ENCODE results near the gene METTL4.
A peak's percentile ranks its signal among the peaks of the same experiment; 100 is the strongest.

Gene METTL4

GRCh38 chr18:2557536-2557935 is 13.8 kb downstream of the METTL4 start:
- DNase-seq: no peak

GRCh38 chr18:2555895-2556294 is 15.4 kb downstream of the METTL4 start:
- no peak for DNase-seq

- no peak for DNase-seq
These were observed 16.6 kb downstream of the METTL4 start for GRCh38 chr18:2554696-2555095.

GRCh38 chr18:2551425-2551824 is 19.9 kb downstream of the METTL4 start:
- DNase-seq: no peak

GRCh38 chr18:2549462-2549861 is 21.8 kb downstream of the METTL4 start:
- DNase-seq: no peak

- peak; percentile 81 for DNase-seq
These were observed 23.7 kb downstream of the METTL4 start for GRCh38 chr18:2547477-2548087.

- DNase-seq: no peak
These were observed 26.1 kb downstream of the METTL4 start for GRCh38 chr18:2545155-2545554.

GRCh38 chr18:2541925-2542563 is 29.3 kb downstream of the METTL4 start:
- DNase-seq: peak; percentile 75

GRCh38 chr18:2540575-2540974 is 30.7 kb downstream of the METTL4 start:
- DNase-seq: no peak

- DNase-seq: no peak
These were observed 32.5 kb downstream of the METTL4 start for GRCh38 chr18:2538844-2539243.

GRCh38 chr18:2538236-2538635 is 33.1 kb downstream of the METTL4 start:
- DNase-seq: no peak

GRCh38 chr18:2537296-2537695 is 34.0 kb downstream of the METTL4 start:
- no peak for DNase-seq

- DNase-seq: no peak
These were observed 34.8 kb downstream of the METTL4 start for GRCh38 chr18:2536493-2536892.

- no peak for DNase-seq
These were observed 35.2 kb downstream of the METTL4 start for GRCh38 chr18:2536063-2536462.

- no peak for DNase-seq
These were observed 35.8 kb downstream of the METTL4 start for GRCh38 chr18:2535419-2535910.

- DNase-seq: no peak
These were observed 36.4 kb downstream of the METTL4 start for GRCh38 chr18:2534906-2535305.

- DNase-seq: no peak
These were observed 38.5 kb downstream of the METTL4 start for GRCh38 chr18:2532797-2533196.

- no peak for DNase-seq
These were observed 39.6 kb downstream of the METTL4 start for GRCh38 chr18:2531751-2532150.

GRCh38 chr18:2529154-2529553 is 42.2 kb downstream of the METTL4 start:
- DNase-seq: no peak

GRCh38 chr18:2526329-2526728 is 45.0 kb downstream of the METTL4 start:
- DNase-seq: no peak

GRCh38 chr18:2524794-2525198 is 46.5 kb downstream of the METTL4 start:
- DNase-seq: peak; percentile 37

GRCh38 chr18:2522112-2522511 is 49.2 kb downstream of the METTL4 start:
- no peak for DNase-seq

GRCh38 chr18:2518473-2518872 is 52.8 kb downstream of the METTL4 start:
- no peak for DNase-seq

GRCh38 chr18:2515908-2516625 is 55.2 kb downstream of the METTL4 start:
- peak; percentile 33 for DNase-seq
